ENCODE data around the gene PTPRD. TPM values are rescaled to one million over a fixed set of nuclear protein-coding genes. Genes with fewer than 3 reads are reported as not detected.

PTPRD gene
- total and polyA plus RNA-seq, 2 experiments from 2014 or later = 11.5 to 58.0 TPM

GRCh38 chr9:9942764-9943424 lies 669.9 kb downstream of the PTPRD start:
- Mint-ChIP-seq H3K27me3 (ENCODE audit: insufficient read depth, low read depth, poor library complexity) (no peaks in the 10 kb centered on the region), H3K4me3 (no peak overlapping the region), H3K4me1 (no peaks in the 10 kb centered on the region), H3K9me3 (no peaks in the 10 kb centered on the region), H3K27ac (no peak overlapping the region), H3K36me3 (ENCODE audit: low read depth) (no peaks in the 10 kb centered on the region)
- Histone ChIP-seq H4K20me1 (replicated peaks; ENCODE audit: insufficient read depth) (no peaks in the 10 kb centered on the region), H3K79me2 (replicated peaks; ENCODE audit: insufficient read depth) (no peaks in the 10 kb centered on the region), H3K27ac (ENCODE audit: low read depth) (no peak overlapping the region), H3K4me3 (no peak overlapping the region), H3F3A (replicated peaks; ENCODE audit: low read depth) (no peaks in the 10 kb centered on the region), H3K9me2 (ENCODE audit: insufficient read depth) (no peaks in the 10 kb centered on the region), H3K4me1 (ENCODE audit: insufficient read depth) (no peaks in the 10 kb centered on the region), H3K4me2 (no peak overlapping the region), H3K27me3 (ENCODE audit: insufficient read depth) (no peaks in the 10 kb centered on the region), H3K36me3 (ENCODE audit: insufficient read depth) (no peaks in the 10 kb centered on the region), H2AFZ (no peak overlapping the region)
- TF ChIP-seq CTCF (conservative IDR thresholded peaks at IDR 0.05; ENCODE audit: low read depth in 2 of 2) (peak; percentile 88 to 96), STAT1 (IDR thresholded peaks at IDR 0.05; ENCODE audit: unreplicated experiment) (no peak), EZH2 (IDR thresholded peaks at IDR 0.05; ENCODE audit: low read depth, unreplicated experiment) (no peak), ETS1 (IDR thresholded peaks at IDR 0.05) (no peak)
- DNase-seq (ENCODE audit: low spot score) = peak; percentile 74
- peak; percentile 85 for ATAC-seq

GRCh38 chr9:9938432-9938831 lies 674.4 kb downstream of the PTPRD start:
- no peak for DNase-seq (ENCODE audit: low spot score)
- no peaks in the 10 kb centered on the region for H3K27me3 ChIP-seq (ENCODE audit: insufficient read depth)
- H3K9me3 Mint-ChIP-seq = no peaks in the 10 kb centered on the region; the same call in 2 of the 3 replicates
- no peaks in the 10 kb centered on the region for H3K79me2 ChIP-seq (replicated peaks; ENCODE audit: insufficient read depth)
- H3K4me3 ChIP-seq = no peak overlapping the region
- H3K27me3 Mint-ChIP-seq (ENCODE audit: insufficient read depth, low read depth, poor library complexity) = no peaks in the 10 kb centered on the region
- no peaks in the 10 kb centered on the region for H3K36me3 ChIP-seq (ENCODE audit: insufficient read depth)
- H3K27ac Mint-ChIP-seq = no peak overlapping the region
- no peaks in the 10 kb centered on the region for H4K20me1 ChIP-seq (replicated peaks; ENCODE audit: insufficient read depth)
- no peak overlapping the region for H3K4me2 ChIP-seq
- no peaks in the 10 kb centered on the region for H3K4me1 Mint-ChIP-seq
- H3K4me1 ChIP-seq (ENCODE audit: insufficient read depth) = no peaks in the 10 kb centered on the region
- H3K4me3 Mint-ChIP-seq = no peak overlapping the region
- no peak for ATAC-seq
- H3K9me2 ChIP-seq (ENCODE audit: insufficient read depth) = no peaks in the 10 kb centered on the region
- no peak overlapping the region for H3K27ac ChIP-seq (ENCODE audit: low read depth)
- H3F3A ChIP-seq (replicated peaks; ENCODE audit: low read depth) = no peaks in the 10 kb centered on the region
- H3K36me3 Mint-ChIP-seq (ENCODE audit: low read depth) = no peaks in the 10 kb centered on the region
- no peak overlapping the region for H2AFZ ChIP-seq
- TF ChIP-seq NANOG (IDR thresholded peaks at IDR 0.05; ENCODE audit: borderline replicate concordance) (no peak), ZNF462 (CRISPR knock-in tag; IDR thresholded peaks at IDR 0.05) (no peak), JUNB (IDR thresholded peaks at IDR 0.05; ENCODE audit: unreplicated experiment) (no peak), REST (IDR thresholded peaks at IDR 0.05; ENCODE audit: unreplicated experiment) (no peak), ZNF114 (CRISPR knock-in tag; IDR thresholded peaks at IDR 0.05) (no peak)
